Measurements from ENCODE around the gene MX1.

The MX1 gene

GRCh38 chr21:41460578-41461527, 34.8 kb downstream of the MX1 start:
- peak; percentile 33 for DNase-seq

GRCh38 chr21:41465176-41465781, 39.2 kb downstream of the MX1 start:
- DNase-seq: no peak

DNA sequence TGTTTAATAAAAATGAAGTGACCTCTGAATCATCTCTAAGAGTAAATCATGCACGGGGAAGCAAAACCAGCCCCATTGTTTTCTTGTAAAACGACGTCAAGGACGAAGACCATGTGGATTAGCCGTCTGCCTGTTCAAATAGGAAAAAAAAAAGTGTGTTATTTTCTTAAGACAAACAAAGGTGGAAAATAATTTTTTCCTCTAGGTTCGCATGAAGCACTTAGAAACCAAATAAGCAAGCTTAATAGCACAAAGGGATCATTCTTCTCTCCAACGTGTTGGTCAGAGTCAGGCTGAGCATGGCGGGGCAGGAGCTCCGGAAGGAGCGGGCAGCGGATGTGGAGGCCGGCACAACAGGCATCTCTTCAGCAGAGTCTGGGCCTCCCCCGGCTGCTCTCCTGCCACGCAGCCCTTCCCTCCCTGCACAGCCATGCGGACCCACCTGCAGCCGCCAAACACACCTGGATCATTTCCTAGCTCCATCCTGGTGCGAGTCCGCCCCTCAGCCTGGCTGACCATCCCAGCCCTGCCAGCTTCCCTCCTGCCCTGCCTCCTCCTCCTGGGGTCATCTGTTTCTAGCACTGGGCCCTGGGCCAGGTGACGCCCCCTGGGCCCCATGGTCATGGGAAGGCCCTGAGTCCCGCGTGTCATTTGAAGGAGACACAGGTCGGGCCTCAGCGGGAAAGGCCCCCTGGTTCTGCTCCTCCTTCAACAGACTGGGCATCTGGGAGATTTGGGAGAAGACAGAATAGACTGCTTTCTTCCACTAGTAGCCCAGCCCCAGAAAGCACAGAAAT, 40.2 kb downstream of the MX1 start:
- DNase-seq: no peak

- no peak for DNase-seq
Observed at GRCh38 chr21:41470054-41470453, 44.0 kb downstream of the MX1 start.

- DNase-seq: no peak
Observed at GRCh38 chr21:41472753-41473548, 46.9 kb downstream of the MX1 start.

- DNase-seq: no peak
Observed at GRCh38 chr21:41475714-41476420, 49.8 kb downstream of the MX1 start.

DNA sequence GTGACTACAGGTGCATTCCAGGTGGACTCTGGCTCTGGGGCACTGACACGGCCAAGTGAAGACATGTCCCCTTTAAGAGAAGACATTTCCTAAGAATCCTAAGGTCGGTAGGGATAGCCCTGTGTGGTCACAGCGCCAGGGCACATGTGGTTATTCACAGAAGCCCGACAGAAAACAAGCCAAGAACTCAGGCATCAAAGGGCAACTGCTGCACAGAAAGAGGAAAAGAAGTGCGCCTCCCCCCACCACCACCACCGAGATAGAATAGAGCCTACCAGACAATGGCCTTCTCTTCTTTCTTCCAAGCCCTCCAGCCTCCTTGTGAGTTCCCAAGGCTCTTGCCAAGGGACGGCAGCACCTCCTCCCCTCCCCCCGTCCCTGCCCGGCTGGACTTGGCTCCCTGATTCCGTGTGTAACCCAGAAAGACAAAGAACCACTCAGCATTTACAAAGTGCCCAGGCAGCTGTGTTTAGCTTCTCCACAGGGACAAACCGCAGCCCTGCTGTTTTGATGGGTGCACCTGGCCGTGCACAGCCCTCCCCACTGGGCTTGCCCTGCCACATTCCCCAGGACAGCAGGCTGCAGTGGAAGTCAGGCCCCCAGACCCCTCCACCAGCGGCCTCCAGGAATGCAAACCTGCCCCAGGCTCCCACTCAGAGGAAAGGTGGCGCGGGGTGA, 51.7 kb downstream of the MX1 start:
- DNase-seq: no peak

DNA sequence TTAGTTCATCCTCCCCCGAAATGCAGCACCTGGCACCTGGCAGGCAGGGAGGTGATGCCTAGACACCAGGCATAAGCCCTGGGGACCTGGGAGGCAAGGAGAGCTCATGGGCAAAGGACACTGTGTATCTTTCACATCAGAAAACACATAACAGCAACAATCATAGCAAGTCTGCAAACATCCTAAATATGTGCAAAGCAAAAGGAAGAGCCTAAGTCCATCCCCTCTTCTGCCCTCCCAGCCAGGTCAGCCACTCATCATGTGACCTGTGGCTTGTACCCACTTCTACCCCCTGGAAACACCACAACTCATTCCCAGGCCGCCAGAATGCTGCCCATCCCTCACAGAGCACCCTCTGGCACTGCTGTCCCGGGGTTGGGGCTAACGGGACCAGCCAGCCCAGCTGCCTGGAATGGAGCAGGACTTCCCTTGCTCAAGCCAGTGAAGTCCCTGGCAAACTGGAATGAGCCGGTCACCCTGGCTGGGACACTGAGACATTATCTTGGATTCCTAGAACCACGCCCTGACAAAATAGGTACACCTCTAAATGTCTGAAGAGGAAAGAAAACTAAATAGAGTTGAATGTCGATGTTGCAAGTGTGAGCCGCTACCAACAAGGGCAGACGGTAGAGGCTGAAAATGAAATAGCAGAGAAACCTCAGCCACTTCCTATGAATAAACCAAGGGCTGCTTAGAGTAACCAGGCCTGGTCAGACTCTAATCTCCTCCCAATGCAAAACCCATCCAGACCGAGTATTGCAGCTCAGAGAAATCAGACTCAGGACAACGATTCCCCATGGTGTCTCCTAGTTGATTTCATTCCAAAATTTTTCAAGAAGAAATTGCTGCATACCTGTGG, 52.5 kb downstream of the MX1 start:
- no peak for DNase-seq

- DNase-seq: no peak
Observed at GRCh38 chr21:41479686-41480085, 53.6 kb downstream of the MX1 start.

- DNase-seq: no peak
Observed at GRCh38 chr21:41480086-41480690, 54.1 kb downstream of the MX1 start.

DNA sequence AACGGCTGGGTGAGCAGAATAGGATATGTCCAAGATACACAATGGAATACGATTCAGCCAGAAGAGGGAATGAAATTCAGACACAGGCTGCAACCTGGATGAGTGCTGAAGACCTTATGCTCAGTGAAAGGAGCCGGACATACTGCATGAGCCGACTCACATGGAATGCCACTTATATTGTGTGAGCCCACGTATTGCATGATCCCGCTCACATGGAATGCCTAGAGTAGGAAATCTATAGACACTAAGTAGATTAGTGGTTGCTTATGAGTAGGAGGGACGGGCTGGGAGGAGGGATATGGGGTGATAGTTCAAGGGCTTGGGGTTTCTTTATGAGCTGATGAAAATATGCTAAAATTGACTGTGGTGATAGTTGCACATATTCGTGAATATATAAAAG, 55.2 kb downstream of the MX1 start:
- peak; percentile 71 for DNase-seq

- DNase-seq: peak; percentile 21
Observed at GRCh38 chr21:41482301-41482700, 56.3 kb downstream of the MX1 start.

- no peak for DNase-seq
Observed at GRCh38 chr21:41482980-41483379, 56.9 kb downstream of the MX1 start.

DNA sequence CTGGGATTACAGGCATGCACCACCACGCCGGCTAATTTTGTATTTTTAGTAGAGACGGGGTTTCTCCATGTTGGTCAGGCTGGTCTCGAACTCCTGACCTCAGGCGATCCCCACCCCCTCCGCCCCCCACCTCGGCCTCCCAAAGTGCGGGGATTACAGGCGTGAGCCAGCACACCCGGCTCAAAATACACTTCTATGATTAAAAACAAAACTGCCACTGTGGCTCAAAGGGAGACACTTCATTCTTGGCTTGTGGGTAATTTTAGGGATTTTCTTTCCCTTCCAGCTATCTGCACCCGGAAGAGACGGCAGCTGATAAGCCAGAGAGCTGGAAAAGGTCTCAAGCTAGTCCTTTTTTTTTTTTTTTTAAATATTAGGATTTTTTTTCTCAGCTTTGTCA, 57.4 kb downstream of the MX1 start:
- no peak for DNase-seq

DNA sequence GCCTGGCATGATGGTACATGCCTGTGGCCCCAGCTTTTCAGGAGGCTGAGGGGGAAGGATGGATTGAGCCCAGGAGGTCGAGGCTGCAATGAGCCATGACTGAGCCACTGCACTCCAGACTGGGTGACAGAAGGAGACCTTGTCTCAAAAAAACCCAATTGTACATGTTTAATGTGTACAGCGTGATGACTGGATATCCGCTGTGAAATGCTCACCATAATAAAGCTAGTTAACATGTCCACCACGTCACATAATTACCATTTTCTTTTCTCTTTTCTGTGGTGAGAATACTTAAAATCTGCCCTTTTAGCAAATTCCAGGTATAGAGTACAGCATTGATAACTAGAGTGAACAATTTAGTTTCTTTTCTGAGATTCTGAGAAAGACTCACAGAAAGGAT, 57.9 kb downstream of the MX1 start:
- no peak for DNase-seq

DNA sequence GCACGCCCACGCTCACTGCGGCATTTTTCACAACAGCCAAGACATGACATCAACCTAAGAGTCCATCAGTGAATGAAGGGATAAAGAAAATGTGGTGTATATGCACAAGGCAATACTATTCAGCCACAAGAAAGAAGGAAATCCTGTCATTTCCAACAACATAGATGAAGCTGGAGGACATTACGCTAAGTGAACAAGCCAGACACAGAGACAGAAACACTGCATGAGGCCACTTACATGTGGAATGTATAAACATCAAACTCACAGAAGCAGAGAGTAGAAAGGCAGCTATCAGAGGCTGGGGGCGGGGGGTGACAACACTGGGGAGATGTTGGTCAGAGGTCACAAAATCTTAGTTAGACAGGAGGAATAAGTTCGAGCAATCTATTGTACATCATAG, 61.0 kb downstream of the MX1 start:
- DNase-seq: no peak

GRCh38 chr21:41488080-41488479, 62.0 kb downstream of the MX1 start:
- no peak for DNase-seq

GRCh38 chr21:41489329-41489728, 63.3 kb downstream of the MX1 start:
- no peak for DNase-seq

DNA sequence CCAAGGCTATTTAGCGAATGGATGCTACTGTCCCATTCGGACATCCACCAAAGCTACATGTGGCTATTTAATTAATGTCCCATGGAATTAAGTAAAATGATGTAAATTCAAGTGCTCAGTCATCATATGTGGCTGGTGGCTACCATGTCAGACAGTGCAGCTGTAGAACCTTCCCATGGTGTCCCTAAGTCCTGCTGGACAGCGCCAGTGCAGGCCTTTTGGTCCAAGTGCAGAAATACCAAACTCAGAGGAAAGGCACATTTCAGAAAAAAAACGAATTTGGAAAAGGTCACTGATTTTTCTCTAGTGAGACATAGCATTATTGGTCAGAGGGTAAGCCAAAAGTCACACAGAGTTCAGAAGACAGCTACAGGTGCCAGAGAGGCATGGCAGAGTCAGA, 64.3 kb downstream of the MX1 start:
- DNase-seq: no peak

DNA sequence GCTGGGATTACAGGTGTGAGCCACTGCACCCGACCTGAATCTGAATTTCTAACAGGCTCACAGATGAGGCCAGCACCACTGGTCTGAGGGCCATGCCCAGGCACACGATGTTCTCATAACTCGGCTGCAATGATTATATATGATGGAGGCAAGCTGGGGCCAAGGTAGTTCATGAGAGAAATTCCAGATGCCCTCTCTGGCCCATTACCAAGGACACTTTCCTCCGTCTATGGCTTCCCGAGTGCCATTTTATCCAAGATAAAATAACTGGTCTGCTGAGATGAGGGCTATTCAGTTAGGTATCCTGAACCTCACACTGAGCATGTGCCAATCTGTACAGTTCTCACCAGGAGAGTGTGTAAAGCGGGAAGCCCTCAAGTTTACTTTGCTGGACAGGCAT, 65.4 kb downstream of the MX1 start:
- no peak for DNase-seq

Data from NCI-H226 (cell line).